GM23248 (cell line): ENCODE measurements around the gene KCNJ6.

Source experiments
- EZH2 ChIP-seq: fragments of 200-600 bp; sonication (generic); IDR thresholded peaks from 2 replicates; pipeline ENCODE4 v1.6.1; 2018; ENCODE audit warnings: antibody characterized with exemption, mild to moderate bottlenecking; ENCODE audit not compliant: insufficient read depth, poor library complexity, severe bottlenecking
- EZH2phosphoT487 ChIP-seq: fragments of 200-600 bp; sonication (generic); IDR thresholded peaks from 2 replicates; pipeline ENCODE4 v1.6.1; 2018; ENCODE audit warnings: antibody characterized with exemption, moderate library complexity, mild to moderate bottlenecking, low read depth; ENCODE audit not compliant: insufficient read depth

DNA sequence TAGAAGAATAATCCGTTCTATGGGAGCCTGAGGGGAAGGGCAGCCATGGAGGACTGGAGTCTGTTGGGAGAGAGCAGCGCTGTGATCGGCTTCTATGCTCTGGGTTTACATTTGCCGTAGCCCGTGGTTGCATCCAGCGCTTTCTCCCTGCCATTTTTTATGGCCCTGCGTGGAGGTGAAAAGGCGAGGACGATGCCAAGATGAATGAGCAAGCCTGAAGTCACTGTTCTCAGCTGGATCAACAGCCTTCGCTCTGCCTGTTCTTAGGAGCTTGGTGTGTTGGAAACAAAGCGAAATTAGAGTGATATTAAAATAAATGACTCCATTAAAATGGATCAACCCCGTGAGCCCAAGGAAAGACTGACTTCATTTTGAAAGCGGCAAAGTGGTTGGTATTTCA, 120.2 kb downstream of the KCNJ6 start:
- TF ChIP-seq EZH2 (no peak), EZH2phosphoT487 (no peak)
